OCI-LY7 (cell line): Measurements from ENCODE around the gene LCE3D. TPM values are rescaled to one million over a fixed set of nuclear protein-coding genes. Genes with fewer than 3 reads are reported as not detected.

Experiments
- BruUV-seq: library from RNA; stranded (reverse); fragments of 400-500 nt; replicated peaks from 2 replicates; lab custom pipeline; 2021; lab: Mats Ljungman, UMichigan
- CTCF ChIA-PET: fragments of 300-600 bp; sonication (Branson Sonifier 250); formaldehyde crosslinking; loops from one replicate; lab custom pipeline; 2022; ENCODE audit warnings: antibody characterized with exemption; ENCODE audit not compliant: unreplicated experiment; lab: Charles Lee
- POLR2A ChIA-PET: fragments of 300-600 bp; sonication (Branson Sonifier 250); formaldehyde crosslinking; loops from one replicate; lab custom pipeline; 2022; ENCODE audit warnings: antibody characterized with exemption; lab: Charles Lee
- DNase-seq: peaks from one replicate; pipeline ENCODE4 v3.0.0-alpha.2; 2015; ENCODE audit warnings: low spot score
- H2AFZ ChIP-seq: fragments of 200-600 bp; sonication (generic), shearing (Covaris generic); 2 replicates; pipeline ENCODE4 v1.6.1; 2014; ENCODE audit warnings: mild to moderate bottlenecking, antibody characterized with exemption, low read length, moderate library complexity
- H3K27ac ChIP-seq: fragments of 200-600 bp; sonication (generic); 2 replicates; pipeline ENCODE4 v1.5.1; 2014; ENCODE audit warnings: mixed run types, low read depth, mild to moderate bottlenecking, moderate library complexity, low read length, inconsistent platforms; ENCODE audit not compliant: poor library complexity, severe bottlenecking
- H3K36me3 ChIP-seq: fragments of 200-600 bp; sonication (generic); 2 replicates; pipeline ENCODE4 v1.6.1; 2014; ENCODE audit warnings: mild to moderate bottlenecking, antibody characterized with exemption, low read length, moderate library complexity, mixed read lengths; ENCODE audit not compliant: insufficient read depth
- H3K4me1 ChIP-seq: fragments of 200-600 bp; sonication (generic); 2 replicates; pipeline ENCODE4 v1.5.1; 2014; ENCODE audit warnings: mild to moderate bottlenecking, low read length; ENCODE audit not compliant: insufficient read depth, poor library complexity, severe bottlenecking
- H3K4me2 ChIP-seq: fragments of 200-600 bp; sonication (generic); 2 replicates; pipeline ENCODE4 v1.6.1; 2014; ENCODE audit warnings: mild to moderate bottlenecking, low read length
- H3K4me3 ChIP-seq: fragments of 200-600 bp; sonication (generic); 2 replicates; pipeline ENCODE4 v1.5.1; 2014; ENCODE audit warnings: mild to moderate bottlenecking, low read depth, low read length; ENCODE audit not compliant: poor library complexity, severe bottlenecking
- H3K79me2 ChIP-seq: fragments of 200-600 bp; sonication (generic); 2 replicates; pipeline ENCODE4 v1.6.1; 2016; ENCODE audit warnings: low read depth, mild to moderate bottlenecking, low read length, moderate library complexity, mixed read lengths; ENCODE audit not compliant: insufficient read depth
- H3K9me2 ChIP-seq: fragments of 200-600 bp; sonication (generic); 2 replicates; pipeline ENCODE4 v1.6.1; 2016; ENCODE audit warnings: mild to moderate bottlenecking, low read length, mixed read lengths; ENCODE audit not compliant: insufficient read depth
- H3K9me3 ChIP-seq: fragments of 200-600 bp; sonication (generic); 2 replicates; pipeline ENCODE4 v1.6.1; 2014; ENCODE audit warnings: mild to moderate bottlenecking, mixed run types, low read length, mixed read lengths
- H4K20me1 ChIP-seq: fragments of 200-600 bp; sonication (generic); 2 replicates; pipeline ENCODE4 v1.6.1; 2014; ENCODE audit warnings: mild to moderate bottlenecking, antibody characterized with exemption, low read length, moderate library complexity, mixed read lengths; ENCODE audit not compliant: insufficient read depth
- EZH2phosphoT487 ChIP-seq: fragments of 200-600 bp; sonication (generic); IDR thresholded peaks from 2 replicates; pipeline ENCODE4 v1.6.1; 2018; ENCODE audit warnings: low read depth, borderline replicate concordance, mild to moderate bottlenecking, mixed run types, antibody characterized with exemption, low read length, moderate library complexity, mixed read lengths
- intact Hi-C: fragments of 100-400 bp; cut with micrococcal nuclease; formaldehyde crosslinking; loops from one replicate; pipeline ENCODE4 v1.10.0; 2022; ENCODE audit not compliant: unreplicated experiment
- total RNA-seq, 2 experiments: library from RNA; depleted of rRNA in 1 of 2; stranded (reverse); fragments of >200 nt in 1 of 2; shearing (Covaris generic) in 1 of 2; gene quantifications; 2 replicates each; pipeline ENCODE4 v1.2.3, GENCODE V29; 2014 to 2022
- TF ChIP-seq, protein P1 (sequence below): fragments of 200-600 bp; sonication (generic); conservative IDR thresholded peaks from 2 replicates; pipeline ENCODE4 v1.5.1; 2014; ENCODE audit warnings: mild to moderate bottlenecking, antibody characterized with exemption, low read length, moderate library complexity, mixed read lengths

The LCE3D gene
- total RNA-seq, 2 experiments from 2014 or later, result not detected

DNA sequence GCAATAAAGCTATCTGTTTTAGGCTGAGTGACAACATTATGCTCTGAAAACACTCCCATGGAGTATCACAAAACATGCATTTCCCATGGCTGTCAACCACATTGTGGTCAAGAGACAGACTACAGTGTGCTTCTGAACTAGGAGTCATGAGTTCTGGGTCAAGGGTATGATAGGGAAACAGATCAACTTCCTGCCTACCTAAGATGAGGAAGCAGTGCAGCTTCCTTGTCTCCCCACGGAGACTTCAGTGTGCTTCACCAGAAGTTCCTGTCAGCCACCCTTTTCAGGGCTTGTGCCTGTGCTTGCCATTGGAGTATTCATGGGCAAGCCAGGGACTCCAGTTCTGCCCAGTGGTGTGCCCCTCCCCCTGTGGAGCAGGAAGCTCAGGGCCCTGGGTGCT is 33.6 kb downstream of the LCE3D start:
- no peak for DNase-seq
- no peak overlapping the region for H3K4me3 ChIP-seq
- H3K9me2 ChIP-seq, result no peaks in the 10 kb centered on the region
- H3K36me3 ChIP-seq, result no peaks in the 10 kb centered on the region
- H3K27ac ChIP-seq, result no peak overlapping the region
- no peaks in the 10 kb centered on the region for H4K20me1 ChIP-seq
- no peaks in the 10 kb centered on the region for H3K79me2 ChIP-seq
- no peak overlapping the region for H3K4me2 ChIP-seq
- H3K4me1 ChIP-seq, result no peaks in the 10 kb centered on the region
- intact Hi-C loops, result no loop called here
- CTCF ChIA-PET, result no interaction called here
- no peaks in the 10 kb centered on the region for H3K9me3 ChIP-seq
- H2AFZ ChIP-seq, result no peak overlapping the region
- TF ChIP-seq EZH2phosphoT487, result no peak
- TF ChIP-seq, protein P1, sequence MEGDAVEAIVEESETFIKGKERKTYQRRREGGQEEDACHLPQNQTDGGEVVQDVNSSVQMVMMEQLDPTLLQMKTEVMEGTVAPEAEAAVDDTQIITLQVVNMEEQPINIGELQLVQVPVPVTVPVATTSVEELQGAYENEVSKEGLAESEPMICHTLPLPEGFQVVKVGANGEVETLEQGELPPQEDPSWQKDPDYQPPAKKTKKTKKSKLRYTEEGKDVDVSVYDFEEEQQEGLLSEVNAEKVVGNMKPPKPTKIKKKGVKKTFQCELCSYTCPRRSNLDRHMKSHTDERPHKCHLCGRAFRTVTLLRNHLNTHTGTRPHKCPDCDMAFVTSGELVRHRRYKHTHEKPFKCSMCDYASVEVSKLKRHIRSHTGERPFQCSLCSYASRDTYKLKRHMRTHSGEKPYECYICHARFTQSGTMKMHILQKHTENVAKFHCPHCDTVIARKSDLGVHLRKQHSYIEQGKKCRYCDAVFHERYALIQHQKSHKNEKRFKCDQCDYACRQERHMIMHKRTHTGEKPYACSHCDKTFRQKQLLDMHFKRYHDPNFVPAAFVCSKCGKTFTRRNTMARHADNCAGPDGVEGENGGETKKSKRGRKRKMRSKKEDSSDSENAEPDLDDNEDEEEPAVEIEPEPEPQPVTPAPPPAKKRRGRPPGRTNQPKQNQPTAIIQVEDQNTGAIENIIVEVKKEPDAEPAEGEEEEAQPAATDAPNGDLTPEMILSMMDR, result no peak
- POLR2A ChIA-PET, result no interaction called here
- BruUV-seq, result no TSS peak

DNA sequence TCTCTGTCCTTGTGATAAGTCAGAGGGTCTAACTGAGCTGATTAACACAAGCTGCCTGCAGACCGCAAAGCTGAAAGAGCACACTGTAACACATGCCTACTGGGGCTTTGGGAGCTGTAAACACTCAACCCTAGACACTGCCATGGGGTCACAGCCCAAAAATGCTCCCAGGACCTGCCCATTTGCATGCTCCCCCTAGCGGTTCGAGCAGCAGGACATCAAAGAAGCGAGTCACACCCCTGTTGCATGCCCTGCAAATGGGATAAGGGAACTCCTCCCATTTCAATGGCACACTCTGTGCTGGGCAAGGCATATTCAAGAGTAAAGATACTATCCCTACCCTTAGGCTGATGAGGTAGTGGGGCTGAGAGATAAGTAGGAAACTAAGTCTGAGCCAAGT is 36.5 kb downstream of the LCE3D start:
- intact Hi-C loops, result no loop called here
- H3K79me2 ChIP-seq, result no peaks in the 10 kb centered on the region
- H3K4me2 ChIP-seq, result no peak overlapping the region
- no peaks in the 10 kb centered on the region for H3K4me1 ChIP-seq
- no peak overlapping the region for H2AFZ ChIP-seq
- H3K27ac ChIP-seq, result no peak overlapping the region
- DNase-seq, result peak; percentile 8
- no peaks in the 10 kb centered on the region for H4K20me1 ChIP-seq
- no peaks in the 10 kb centered on the region for H3K9me3 ChIP-seq
- H3K4me3 ChIP-seq, result no peak overlapping the region
- no peak for TF ChIP-seq EZH2phosphoT487
- TF ChIP-seq, protein P1, result peak; percentile 64
- ChIA-PET CTCF (no interaction called here), POLR2A (no interaction called here)
- BruUV-seq, result no TSS peak
- no peaks in the 10 kb centered on the region for H3K9me2 ChIP-seq
- H3K36me3 ChIP-seq, result no peaks in the 10 kb centered on the region

DNA sequence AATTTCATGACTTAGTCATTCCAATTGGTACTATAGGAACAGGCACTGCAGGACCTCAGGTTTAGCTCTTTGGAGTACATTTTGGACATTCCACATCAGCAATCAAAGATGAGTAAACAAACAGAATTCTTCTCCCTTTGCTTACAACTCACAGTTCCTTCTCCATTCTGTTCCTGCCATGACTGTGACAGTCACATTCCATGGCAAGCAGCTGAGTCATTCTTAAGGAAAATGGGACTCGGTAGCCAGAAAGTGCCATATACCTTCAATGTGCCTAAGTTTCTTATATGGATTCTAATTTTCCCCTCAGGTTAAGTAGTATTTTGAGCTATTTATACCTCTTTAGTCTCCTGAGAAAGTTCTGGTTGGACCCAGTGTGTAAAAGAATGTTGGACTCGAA is 40.4 kb downstream of the LCE3D start:
- Histone ChIP-seq H4K20me1 (no peaks in the 10 kb centered on the region), H3K9me2 (no peaks in the 10 kb centered on the region), H2AFZ (no peak overlapping the region), H3K4me3 (no peak overlapping the region), H3K9me3 (no peaks in the 10 kb centered on the region), H3K79me2 (no peaks in the 10 kb centered on the region), H3K36me3 (no peaks in the 10 kb centered on the region), H3K4me2 (no peak overlapping the region), H3K4me1 (no peaks in the 10 kb centered on the region), H3K27ac (no peak overlapping the region)
- POLR2A ChIA-PET, result no interaction called here
- CTCF ChIA-PET, result no interaction called here
- intact Hi-C loops, result no loop called here
- no TSS peak for BruUV-seq
- TF ChIP-seq, protein P1, result no peak
- no peak for TF ChIP-seq EZH2phosphoT487
- no peak for DNase-seq
